Activated naive CD4-positive, alpha-beta T cell treated with Interleukin-2 at 50 U/mL for 16 hours (primary cell): ENCODE data around the gene TLR8.

Experiments used
- DNase-seq: peaks from one replicate; pipeline ENCODE4 v3.0.0-alpha.2; 2020

TLR8 gene

DNA sequence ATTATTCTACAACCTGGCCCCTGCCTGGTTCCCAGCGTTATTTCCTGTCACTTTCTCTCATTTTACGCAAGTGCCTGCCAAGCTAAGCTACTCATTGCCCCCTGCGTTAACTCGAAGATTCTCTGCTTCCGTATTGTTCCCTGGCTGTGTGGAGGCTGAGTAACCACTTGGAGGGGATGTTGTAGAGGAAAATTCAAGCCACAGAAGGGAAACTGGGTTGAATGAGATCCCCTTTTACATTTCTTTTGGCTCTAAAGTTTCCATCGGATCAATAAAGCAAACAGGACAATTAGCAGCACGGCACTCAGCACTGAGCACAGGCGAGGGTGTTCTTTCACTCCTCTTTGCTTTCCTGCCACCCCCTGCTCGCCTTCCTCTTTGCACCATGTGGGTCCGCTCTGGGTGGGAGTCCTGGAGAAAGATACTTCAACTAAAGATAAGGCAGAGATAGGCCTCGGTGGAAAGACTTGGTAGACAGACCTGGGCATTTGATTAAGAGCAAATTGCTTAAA lies 64.3 kb downstream of the TLR8 start:
- DNase-seq = peak; percentile 46

DNA sequence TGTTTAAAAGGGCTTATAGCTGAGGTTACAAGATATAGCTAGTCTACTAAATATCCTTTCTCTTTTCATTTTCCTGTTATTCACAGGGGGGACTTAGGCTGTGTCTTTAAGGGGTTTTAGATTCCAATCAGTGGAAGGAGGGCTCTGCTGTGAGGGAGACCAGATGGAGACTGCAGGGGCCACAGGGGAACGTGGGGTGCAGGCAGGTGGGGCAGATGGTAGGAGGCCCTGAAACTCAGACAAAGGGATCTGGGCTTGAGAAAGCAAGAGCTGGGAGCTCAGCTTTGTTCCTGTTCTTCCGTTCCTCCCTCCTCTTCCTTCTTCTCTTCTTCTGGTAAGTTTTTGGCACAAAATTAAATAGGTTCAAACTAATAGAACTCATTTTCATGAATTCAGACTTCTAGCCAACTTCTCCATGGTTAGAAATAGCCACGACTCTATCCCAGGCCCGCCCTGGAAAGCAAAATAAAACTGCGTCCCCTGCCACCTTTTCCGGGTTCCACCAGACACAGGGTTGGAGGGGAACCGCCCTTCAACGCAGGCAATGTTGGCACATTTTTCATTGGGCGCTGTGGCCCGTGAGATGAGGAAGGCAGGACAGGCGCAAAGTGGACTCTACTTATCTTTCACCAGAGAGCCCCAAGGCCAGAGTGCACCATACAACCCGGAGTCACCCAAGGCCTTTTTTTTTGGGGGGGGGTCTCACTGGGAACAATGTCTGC lies 65.0 kb downstream of the TLR8 start:
- no peak for DNase-seq

DNA sequence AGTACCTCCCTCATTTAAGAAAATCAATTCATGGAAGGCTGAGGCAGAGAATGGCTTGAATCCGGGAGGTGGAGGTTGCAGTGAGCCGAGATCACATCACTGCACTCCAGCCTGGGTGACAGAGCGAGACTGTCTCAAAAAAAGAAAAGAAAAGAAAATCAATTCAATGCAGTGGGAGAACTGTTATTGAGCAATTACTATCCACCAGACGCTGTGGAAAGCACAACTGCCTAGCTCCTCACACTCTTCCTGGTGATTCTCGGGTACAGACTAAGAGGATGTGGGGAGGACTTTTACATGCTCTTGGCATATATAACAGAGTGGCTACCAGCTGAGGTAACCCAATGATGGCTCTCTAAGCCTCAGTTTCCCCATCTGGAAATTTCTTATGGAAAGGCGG lies 65.8 kb downstream of the TLR8 start:
- DNase-seq = no peak
